Caco-2 (cell line): ENCODE data around the gene CCDC50. TPM values are rescaled to one million over a fixed set of nuclear protein-coding genes. Genes with fewer than 3 reads are reported as not detected.

Experiments
- BruUV-seq: library from RNA; stranded (reverse); fragments of 400-500 nt; replicated peaks from 2 replicates; lab custom pipeline; 2021; lab: Mats Ljungman, UMichigan
- CTCF ChIA-PET: fragments of 300-600 bp; sonication (Branson Sonifier 250); formaldehyde crosslinking; loops from one replicate; lab custom pipeline; 2022; ENCODE audit warnings: antibody characterized with exemption; lab: Charles Lee
- POLR2A ChIA-PET: fragments of 300-600 bp; sonication (Branson Sonifier 250); formaldehyde crosslinking; loops from one replicate; lab custom pipeline; 2022; ENCODE audit warnings: antibody characterized with exemption; lab: Charles Lee
- DNase-seq, 2 experiments: peaks; one replicate each; pipeline versions ENCODE4 v3.0.0 to v3.0.0-alpha.2; 2020 to 2022
- H3K27me3 ChIP-seq: replicated peaks from 2 replicates; pipeline ENCODE4 v1.6.0; 2011; ENCODE audit warnings: low read length; ENCODE audit not compliant: control insufficient read depth, insufficient read depth
- H3K36me3 ChIP-seq: 2 replicates; pipeline ENCODE4 v1.5.1; 2011; ENCODE audit warnings: low read length; ENCODE audit not compliant: control insufficient read depth, insufficient read depth
- H3K4me1 ChIP-seq: fragments of 250-450 bp; sonication (Bioruptor Pico); 2 replicates; pipeline ENCODE4 v1.5.1; 2020; ENCODE audit warnings: mild to moderate bottlenecking
- H3K4me3 ChIP-seq: 2 replicates; pipeline ENCODE4 v1.5.1; 2011; ENCODE audit warnings: low read depth, mild to moderate bottlenecking, control low read depth, low read length
- H3K9me3 ChIP-seq: fragments of 250-450 bp; sonication (Bioruptor Pico); 2 replicates; pipeline ENCODE4 v1.5.1; 2020; ENCODE audit warnings: mild to moderate bottlenecking, moderate library complexity
- H3K27ac Mint-ChIP-seq: one replicate; pipeline ENCODE4 v1.8.0; 2022; ENCODE audit warnings: mixed read lengths; ENCODE audit not compliant: unreplicated experiment
- H3K27me3 Mint-ChIP-seq: one replicate; pipeline ENCODE4 v1.8.0; 2022; ENCODE audit warnings: mixed read lengths; ENCODE audit not compliant: insufficient read depth, unreplicated experiment
- H3K36me3 Mint-ChIP-seq: one replicate; pipeline ENCODE4 v1.8.0; 2022; ENCODE audit warnings: mild to moderate bottlenecking, mixed read lengths; ENCODE audit not compliant: insufficient read depth, unreplicated experiment
- H3K4me1 Mint-ChIP-seq: one replicate; pipeline ENCODE4 v1.8.0; 2022; ENCODE audit warnings: low read depth, mixed read lengths; ENCODE audit not compliant: unreplicated experiment
- H3K4me3 Mint-ChIP-seq: one replicate; pipeline ENCODE4 v1.8.0; 2022; ENCODE audit warnings: mild to moderate bottlenecking, moderate library complexity, mixed read lengths; ENCODE audit not compliant: unreplicated experiment
- H3K9me3 Mint-ChIP-seq: one replicate; pipeline ENCODE4 v1.8.0; 2022; ENCODE audit warnings: mixed read lengths; ENCODE audit not compliant: unreplicated experiment
- CTCF ChIP-seq, 2 experiments: fragments of 200-600 bp in 1 of 2; IDR thresholded peaks; 1 replicate in 1 of 2; 2 replicates in 1 of 2; pipeline versions ENCODE4 v1.5.1 to v1.8.0; 2011 to 2022; ENCODE audit warnings: antibody characterized with exemption in 1 of 2, control low read depth in 1 of 2, inconsistent platforms in 1 of 2, low read depth in 1 of 2, low read length in 1 of 2, mild to moderate bottlenecking in 1 of 2, moderate library complexity in 1 of 2; ENCODE audit not compliant: insufficient read depth in 1 of 2, severe bottlenecking in 1 of 2, unreplicated experiment in 1 of 2
- intact Hi-C: fragments of 100-400 bp; cut with micrococcal nuclease; formaldehyde crosslinking; loops from one replicate; pipeline ENCODE4 v1.10.0; 2022; ENCODE audit not compliant: unreplicated experiment
- total RNA-seq: library from RNA; stranded (reverse); gene quantifications from 2 replicates; pipeline ENCODE4 v1.2.3, GENCODE V29; 2022

Gene CCDC50
- total RNA-seq, 1 experiment from 2014 or later, result 53.1 TPM

GRCh38 chr3:191301782-191302411 lies 27.3 kb upstream of the CCDC50 start:
- Histone ChIP-seq H3K36me3 (no peaks in the 10 kb centered on the region), H3K4me3 (no peak overlapping the region), H3K4me1 (peaks cover 4% of the 10 kb centered on the region; the same call in 1 of the 2 replicates), H3K27me3 (no peaks in the 10 kb centered on the region), H3K9me3 (no peaks in the 10 kb centered on the region)
- CTCF ChIA-PET, result no interaction called here
- Mint-ChIP-seq H3K9me3 (no peaks in the 10 kb centered on the region), H3K4me1 (peaks cover 13% of the 10 kb centered on the region), H3K36me3 (no peaks in the 10 kb centered on the region), H3K27me3 (no peaks in the 10 kb centered on the region), H3K27ac (no peak overlapping the region), H3K4me3 (no peak overlapping the region)
- intact Hi-C loops, result loop anchor here (1.0 kb wide), 1 partner anchor 11 kb away; no protein-coding TSS in a partner anchor
- BruUV-seq, result no TSS peak
- POLR2A ChIA-PET, result interaction anchor here (0.7 kb wide), 1 partner anchor 75 kb away, joined by 5 read pairs; no protein-coding TSS in a partner anchor
- no peak for TF ChIP-seq CTCF (IDR thresholded peaks at IDR 0.05; ENCODE audit: insufficient read depth in 1 of 2, low read depth in 1 of 2, low read length in 1 of 2, severe bottlenecking in 1 of 2, unreplicated experiment in 1 of 2)
- DNase-seq, result no peak

- DNase-seq, result peak in 1 of 2 experiments; percentile 34
Observed at GRCh38 chr3:191302451-191302850, 26.7 kb upstream of the CCDC50 start.

GRCh38 chr3:191303596-191303995 lies 25.6 kb upstream of the CCDC50 start:
- Mint-ChIP-seq H3K27me3 (no peaks in the 10 kb centered on the region), H3K36me3 (no peaks in the 10 kb centered on the region), H3K4me3 (no peak overlapping the region), H3K4me1 (peaks cover 13% of the 10 kb centered on the region), H3K9me3 (no peaks in the 10 kb centered on the region), H3K27ac (no peak overlapping the region)
- no peaks in the 10 kb centered on the region for H3K27me3 ChIP-seq
- no peaks in the 10 kb centered on the region for H3K9me3 ChIP-seq
- no peaks in the 10 kb centered on the region for H3K36me3 ChIP-seq
- TF ChIP-seq CTCF (IDR thresholded peaks at IDR 0.05; ENCODE audit: insufficient read depth in 1 of 2, low read depth in 1 of 2, low read length in 1 of 2, severe bottlenecking in 1 of 2, unreplicated experiment in 1 of 2), result no peak
- BruUV-seq, result no TSS peak
- DNase-seq, result no peak
- H3K4me3 ChIP-seq, result no peak overlapping the region
- ChIA-PET POLR2A (no interaction called here), CTCF (no interaction called here)
- H3K4me1 ChIP-seq, result peaks cover 4% of the 10 kb centered on the region; the same call in 1 of the 2 replicates
- intact Hi-C loops, result no loop called here

More at GRCh38 chr3:191302451-191302850, 26.7 kb upstream of the CCDC50 start:
- Mint-ChIP-seq H3K36me3 (no peaks in the 10 kb centered on the region), H3K27ac (no peak overlapping the region), H3K9me3 (no peaks in the 10 kb centered on the region), H3K4me3 (no peak overlapping the region), H3K4me1 (peaks cover 13% of the 10 kb centered on the region), H3K27me3 (no peaks in the 10 kb centered on the region)
- no peak for TF ChIP-seq CTCF (IDR thresholded peaks at IDR 0.05; ENCODE audit: insufficient read depth in 1 of 2, low read depth in 1 of 2, low read length in 1 of 2, severe bottlenecking in 1 of 2, unreplicated experiment in 1 of 2)
- CTCF ChIA-PET, result no interaction called here
- intact Hi-C loops, result loop anchor here (1.0 kb wide), 1 partner anchor 11 kb away; no protein-coding TSS in a partner anchor
- no peak overlapping the region for H3K4me3 ChIP-seq
- H3K36me3 ChIP-seq, result no peaks in the 10 kb centered on the region
- no peaks in the 10 kb centered on the region for H3K9me3 ChIP-seq
- H3K4me1 ChIP-seq, result peaks cover 4% of the 10 kb centered on the region; the same call in 1 of the 2 replicates
- POLR2A ChIA-PET, result no interaction called here
- H3K27me3 ChIP-seq, result no peaks in the 10 kb centered on the region
- no TSS peak for BruUV-seq
